ENCODE data around the gene ARID1B. TPM values are rescaled to one million over a fixed set of nuclear protein-coding genes. Genes with fewer than 3 reads are reported as not detected.

The ARID1B gene
- total RNA-seq, 2 donors from 2014 or later: 74.0 to 110 TPM

GRCh38 chr6:156846845-156847599 lies 69.8 kb downstream of the ARID1B start:
- no peak overlapping the region for H3K9ac ChIP-seq (ENCODE audit: extremely low read depth, low read length, poor library complexity, severe bottlenecking)
- Mint-ChIP-seq H3K27ac (peak overlapping the region; percentile 18), H3K4me3 (no peak overlapping the region), H3K4me1 (peaks cover 76% of the 10 kb centered on the region), H3K27me3 (ENCODE audit: insufficient read depth) (no peaks in the 10 kb centered on the region), H3K9me3 (no peaks in the 10 kb centered on the region), H3K36me3 (ENCODE audit: low read depth) (peaks cover 9% of the 10 kb centered on the region)
- peaks cover 20% of the 10 kb centered on the region for H3K4me1 ChIP-seq (ENCODE audit: control insufficient read depth, insufficient read depth, low read length)
- 72 to 83% methylated on average over 4 to 6 of the region's 6 CpGs for WGBS, 2 experiments (ENCODE audit: insufficient coverage in 1 of 2, insufficient read length in 1 of 2)
- H3K4me3 ChIP-seq (ENCODE audit: low read length): no peak overlapping the region
- H3K9me3 ChIP-seq (ENCODE audit: control insufficient read depth, low read length): no peaks in the 10 kb centered on the region
- no peak for TF ChIP-seq CTCF (conservative IDR thresholded peaks at IDR 0.05)
- no peak for DNase-seq
- H3K27ac ChIP-seq (ENCODE audit: low read depth, low read length): no peak overlapping the region
- H3K36me3 ChIP-seq (ENCODE audit: control insufficient read depth, insufficient read depth, low read length): peaks cover 5% of the 10 kb centered on the region
- H3K27me3 ChIP-seq (ENCODE audit: control insufficient read depth, insufficient read depth, low read length, poor library complexity, severe bottlenecking): no peaks in the 10 kb centered on the region

- Histone ChIP-seq H3K27me3 (ENCODE audit: control insufficient read depth, insufficient read depth, low read length, poor library complexity, severe bottlenecking) (no peaks in the 10 kb centered on the region), H3K4me1 (ENCODE audit: control insufficient read depth, insufficient read depth, low read length) (peaks cover 20% of the 10 kb centered on the region), H3K9ac (ENCODE audit: extremely low read depth, low read length, poor library complexity, severe bottlenecking) (no peak overlapping the region), H3K36me3 (ENCODE audit: control insufficient read depth, insufficient read depth, low read length) (peaks cover 5% of the 10 kb centered on the region), H3K27ac (ENCODE audit: low read depth, low read length) (no peak overlapping the region), H3K9me3 (ENCODE audit: control insufficient read depth, low read length) (no peaks in the 10 kb centered on the region), H3K4me3 (ENCODE audit: low read length) (no peak overlapping the region)
- H3K4me3 Mint-ChIP-seq: no peak overlapping the region
- H3K4me1 Mint-ChIP-seq: peaks cover 78% of the 10 kb centered on the region
- no peaks in the 10 kb centered on the region for H3K9me3 Mint-ChIP-seq
- no peak for TF ChIP-seq CTCF (conservative IDR thresholded peaks at IDR 0.05)
- WGBS, 2 experiments (ENCODE audit: insufficient coverage in 1 of 2, insufficient read length in 1 of 2): 91 to 93% methylated on average over 3 of the region's 3 CpGs
- no peak for DNase-seq
- no peak overlapping the region for H3K27ac Mint-ChIP-seq
- H3K27me3 Mint-ChIP-seq (ENCODE audit: insufficient read depth): no peaks in the 10 kb centered on the region
- peaks cover 9% of the 10 kb centered on the region for H3K36me3 Mint-ChIP-seq (ENCODE audit: low read depth)
Measured at GRCh38 chr6:156848123-156848522, 70.9 kb downstream of the ARID1B start.

GRCh38 chr6:156848533-156848932 lies 71.4 kb downstream of the ARID1B start:
- no peak for DNase-seq
- no peak overlapping the region for H3K9ac ChIP-seq (ENCODE audit: extremely low read depth, low read length, poor library complexity, severe bottlenecking)
- no peaks in the 10 kb centered on the region for H3K27me3 ChIP-seq (ENCODE audit: control insufficient read depth, insufficient read depth, low read length, poor library complexity, severe bottlenecking)
- WGBS, 2 experiments (ENCODE audit: insufficient coverage in 1 of 2, insufficient read length in 1 of 2): 79 to 89% methylated on average over 3 to 5 of the region's 5 CpGs
- no peak overlapping the region for H3K27ac ChIP-seq (ENCODE audit: low read depth, low read length)
- Mint-ChIP-seq H3K4me1 (peaks cover 80% of the 10 kb centered on the region), H3K36me3 (ENCODE audit: low read depth) (peaks cover 9% of the 10 kb centered on the region), H3K27me3 (ENCODE audit: insufficient read depth) (no peaks in the 10 kb centered on the region), H3K27ac (no peak overlapping the region), H3K4me3 (no peak overlapping the region), H3K9me3 (no peaks in the 10 kb centered on the region)
- TF ChIP-seq CTCF (conservative IDR thresholded peaks at IDR 0.05): no peak
- H3K9me3 ChIP-seq (ENCODE audit: control insufficient read depth, low read length): no peaks in the 10 kb centered on the region
- peaks cover 20% of the 10 kb centered on the region for H3K4me1 ChIP-seq (ENCODE audit: control insufficient read depth, insufficient read depth, low read length)
- peaks cover 5% of the 10 kb centered on the region for H3K36me3 ChIP-seq (ENCODE audit: control insufficient read depth, insufficient read depth, low read length)
- no peak overlapping the region for H3K4me3 ChIP-seq (ENCODE audit: low read length)

All from endodermal cell (in vitro differentiated cells).